Measurements from ENCODE around the gene CCDC81.

Gene CCDC81

DNA sequence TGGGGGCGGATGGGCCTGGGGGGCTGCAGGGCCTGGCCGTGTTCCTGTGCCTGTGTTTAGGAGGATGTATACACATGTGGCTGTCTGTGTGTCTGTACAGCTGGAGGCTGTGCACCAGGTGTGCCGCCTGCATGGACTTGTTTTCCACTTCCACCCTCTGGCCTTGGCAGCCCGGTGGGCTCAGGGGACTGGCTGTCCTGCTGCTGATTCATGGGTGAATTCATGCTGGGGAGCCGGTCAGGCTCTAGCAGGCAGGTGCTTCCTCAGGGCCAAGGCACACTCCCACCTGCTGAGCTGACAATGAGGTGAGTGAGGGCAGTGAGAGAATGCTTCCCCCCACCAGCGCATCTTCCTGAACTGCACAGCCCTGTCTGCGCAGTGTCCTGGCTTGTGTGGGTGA is 88.4 kb downstream of the CCDC81 start:
- no peak overlapping the region for H3K4me3 ChIP-seq (ENCODE audit: low read depth, low read length)
- DNase-seq (ENCODE audit: low read depth): no peak
- no peak for TF ChIP-seq CTCF (IDR thresholded peaks at IDR 0.05; ENCODE audit: low read depth, low read length, missing control alignments)

GRCh38 chr11:86463955-86464354 is 89.3 kb downstream of the CCDC81 start:
- H3K4me3 ChIP-seq (ENCODE audit: low read depth, low read length): no peak overlapping the region
- DNase-seq (ENCODE audit: low read depth): no peak
- TF ChIP-seq CTCF (IDR thresholded peaks at IDR 0.05; ENCODE audit: low read depth, low read length, missing control alignments): no peak

DNA sequence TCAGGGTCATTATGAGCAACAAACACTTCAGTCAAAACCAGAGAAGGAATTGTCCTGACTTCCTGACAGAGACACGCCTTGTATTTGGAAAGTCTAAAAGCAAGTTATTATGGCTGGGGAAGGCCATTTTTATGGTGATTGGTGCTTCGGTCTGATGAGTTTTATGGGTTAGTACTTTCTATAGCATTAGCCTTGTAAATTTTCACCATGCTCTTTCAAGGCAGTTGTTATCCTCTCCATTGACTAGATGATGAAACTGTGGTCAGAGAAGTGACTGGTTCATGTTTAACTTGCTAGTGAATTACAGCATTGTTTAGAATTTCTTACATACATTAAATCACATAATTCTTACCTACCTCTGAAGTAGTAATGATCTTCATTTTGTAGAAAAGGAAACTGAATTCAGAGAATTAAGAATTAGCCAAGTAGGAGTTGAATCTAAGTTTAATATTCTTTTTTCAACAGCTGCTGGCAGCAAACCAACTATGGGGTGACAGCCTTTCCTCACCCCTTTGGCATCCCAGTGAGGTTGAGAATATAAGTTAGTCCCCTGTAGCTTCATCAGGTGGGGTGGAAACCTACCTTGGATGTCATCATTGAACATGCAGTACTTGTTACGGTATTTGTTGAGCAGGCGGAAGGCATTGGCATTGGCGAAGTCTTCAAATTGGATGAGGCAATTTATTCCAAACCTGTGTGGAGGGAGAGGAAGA is 90.0 kb downstream of the CCDC81 start:
- H3K4me3 ChIP-seq (ENCODE audit: low read depth, low read length): no peak overlapping the region
- no peak for TF ChIP-seq CTCF (IDR thresholded peaks at IDR 0.05; ENCODE audit: low read depth, low read length, missing control alignments)
- no peak for DNase-seq (ENCODE audit: low read depth)

DNA sequence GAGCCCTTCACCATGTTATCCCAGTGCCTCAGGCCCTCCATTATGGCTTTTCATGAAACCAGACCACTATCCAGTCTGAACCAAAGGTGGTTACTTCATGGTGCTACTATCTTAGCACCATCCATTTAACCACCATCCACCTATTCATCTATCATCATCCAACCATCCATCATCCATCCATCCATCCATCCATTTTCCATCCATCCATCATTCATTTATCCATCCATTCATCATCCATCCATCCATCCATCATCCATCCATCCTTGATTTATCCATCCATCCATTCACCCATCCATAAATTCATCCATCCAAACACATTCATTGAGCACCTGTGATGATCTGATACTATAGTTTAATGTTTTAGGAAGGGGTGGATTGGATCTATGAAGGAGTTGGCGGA is 93.5 kb downstream of the CCDC81 start:
- TF ChIP-seq CTCF (IDR thresholded peaks at IDR 0.05; ENCODE audit: low read depth, low read length, missing control alignments): no peak
- no peak overlapping the region for H3K4me3 ChIP-seq (ENCODE audit: low read depth, low read length)
- no peak for DNase-seq (ENCODE audit: low read depth)

- TF ChIP-seq CTCF (IDR thresholded peaks at IDR 0.05; ENCODE audit: low read depth, low read length, missing control alignments): no peak
- no peak overlapping the region for H3K4me3 ChIP-seq (ENCODE audit: low read depth, low read length)
- DNase-seq (ENCODE audit: low read depth): no peak
Measured at GRCh38 chr11:86469491-86470388, 95.1 kb downstream of the CCDC81 start.

Measured in GM12864 (cell line).